ENCODE results near the gene CHMP1A. TPM values are rescaled to one million over a fixed set of nuclear protein-coding genes. Genes with fewer than 3 reads are reported as not detected.

Gene CHMP1A
- total RNA-seq, 1 donor from 2014 or later: 153 TPM

DNA sequence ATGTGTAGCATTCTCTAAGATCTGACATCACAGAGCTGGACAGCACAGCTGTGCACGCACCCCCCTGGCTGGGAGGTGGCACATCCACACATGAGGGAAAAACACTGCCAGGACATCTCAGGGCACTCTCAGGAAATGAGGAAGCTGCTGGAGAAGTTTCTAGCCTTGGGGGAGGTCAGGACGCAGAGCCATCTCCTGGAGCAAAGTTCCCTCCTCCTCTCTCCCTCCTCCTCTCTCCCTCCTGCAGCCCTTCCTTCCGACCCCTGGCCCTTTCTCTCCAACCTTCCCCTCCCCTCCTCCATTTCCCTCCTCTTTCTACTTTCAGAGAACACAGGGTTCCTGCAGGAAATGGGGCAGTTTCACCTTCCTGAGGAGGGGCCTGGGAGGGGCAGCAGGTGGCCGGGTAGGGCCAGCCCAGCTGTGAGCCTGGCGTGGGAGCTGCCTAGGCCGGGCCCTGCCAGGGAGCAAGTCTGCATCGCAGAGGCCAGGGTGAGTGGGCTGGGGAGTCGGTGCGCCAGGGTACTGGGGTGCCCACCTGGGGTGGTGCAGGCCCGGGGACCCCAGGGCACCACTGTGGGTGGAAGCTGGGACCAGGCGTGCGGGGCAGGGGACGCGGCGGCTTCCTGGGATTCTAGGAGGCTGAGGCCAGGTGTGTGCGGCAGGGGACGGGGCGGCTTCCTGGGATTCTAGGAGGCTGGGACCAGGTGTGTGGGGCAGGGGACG is 44.1 kb downstream of the CHMP1A start, which contains the start of gene DPEP1:
DPEP1 (plus strand) TSS at position 412 of the 723 bp plus-strand sequence. CDS start 16,769 bp downstream, outside the sequence.
- Histone ChIP-seq H3K4me3 (no peak within 1 kb of the TSS), H3K9me3 (no peaks in the 10 kb centered on the region), H3K36me3 (no peaks in the 10 kb centered on the region), H3K27ac (no peak within 1 kb of the TSS), H3K27me3 (no peaks in the 10 kb centered on the region), H3K4me1 (no peaks in the 10 kb centered on the region)
- TF ChIP-seq, protein P1, sequence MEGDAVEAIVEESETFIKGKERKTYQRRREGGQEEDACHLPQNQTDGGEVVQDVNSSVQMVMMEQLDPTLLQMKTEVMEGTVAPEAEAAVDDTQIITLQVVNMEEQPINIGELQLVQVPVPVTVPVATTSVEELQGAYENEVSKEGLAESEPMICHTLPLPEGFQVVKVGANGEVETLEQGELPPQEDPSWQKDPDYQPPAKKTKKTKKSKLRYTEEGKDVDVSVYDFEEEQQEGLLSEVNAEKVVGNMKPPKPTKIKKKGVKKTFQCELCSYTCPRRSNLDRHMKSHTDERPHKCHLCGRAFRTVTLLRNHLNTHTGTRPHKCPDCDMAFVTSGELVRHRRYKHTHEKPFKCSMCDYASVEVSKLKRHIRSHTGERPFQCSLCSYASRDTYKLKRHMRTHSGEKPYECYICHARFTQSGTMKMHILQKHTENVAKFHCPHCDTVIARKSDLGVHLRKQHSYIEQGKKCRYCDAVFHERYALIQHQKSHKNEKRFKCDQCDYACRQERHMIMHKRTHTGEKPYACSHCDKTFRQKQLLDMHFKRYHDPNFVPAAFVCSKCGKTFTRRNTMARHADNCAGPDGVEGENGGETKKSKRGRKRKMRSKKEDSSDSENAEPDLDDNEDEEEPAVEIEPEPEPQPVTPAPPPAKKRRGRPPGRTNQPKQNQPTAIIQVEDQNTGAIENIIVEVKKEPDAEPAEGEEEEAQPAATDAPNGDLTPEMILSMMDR (IDR thresholded peaks at IDR 0.05): no peak
- intact Hi-C loops (cut with DNase I): no loop called here
- no peak for DNase-seq (ENCODE audit: low spot score in 2 of 2)

DNA sequence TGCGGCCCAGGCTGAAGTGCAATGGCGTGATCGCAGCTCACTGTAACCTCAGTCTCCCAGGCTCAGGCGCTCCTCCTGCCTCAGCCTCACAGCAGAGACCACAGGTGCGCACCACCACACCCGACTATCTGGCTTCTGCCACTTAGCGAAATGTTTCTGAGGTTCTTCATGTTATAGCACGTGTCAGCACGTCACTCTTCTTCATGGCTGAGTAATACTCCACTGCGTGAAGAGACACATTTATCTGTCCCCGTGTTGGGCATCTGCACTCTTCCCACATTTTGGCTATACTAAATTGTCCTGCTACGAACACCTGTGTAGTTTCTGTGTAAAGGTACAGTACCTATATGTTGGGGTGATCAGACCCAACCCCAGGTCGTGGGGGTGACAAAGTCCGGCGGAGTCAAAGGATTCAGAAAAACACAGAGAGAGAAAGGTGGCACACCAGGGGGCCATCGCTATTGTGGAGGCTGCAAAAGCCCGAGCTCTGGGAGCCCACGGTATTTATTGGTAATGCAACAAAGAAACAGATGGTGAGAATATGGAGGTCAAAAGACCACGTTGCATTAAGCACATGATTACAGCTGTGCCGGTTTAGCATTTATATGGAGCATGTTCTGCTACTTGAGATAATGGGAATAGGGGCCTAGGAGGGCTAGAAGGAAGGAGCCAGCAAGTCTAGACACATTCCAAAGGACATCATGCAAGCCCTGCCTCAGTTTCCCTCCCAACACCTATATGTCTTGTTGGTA is 44.9 kb downstream of the CHMP1A start:
- no peak overlapping the region for H3K4me3 ChIP-seq
- intact Hi-C loops (cut with DNase I): no loop called here
- TF ChIP-seq, protein P1 (IDR thresholded peaks at IDR 0.05): no peak
- H3K4me1 ChIP-seq: no peaks in the 10 kb centered on the region
- no peaks in the 10 kb centered on the region for H3K36me3 ChIP-seq
- no peak for DNase-seq (ENCODE audit: low spot score in 2 of 2)
- no peaks in the 10 kb centered on the region for H3K27me3 ChIP-seq
- no peaks in the 10 kb centered on the region for H3K9me3 ChIP-seq
- H3K27ac ChIP-seq: no peak overlapping the region

DNA sequence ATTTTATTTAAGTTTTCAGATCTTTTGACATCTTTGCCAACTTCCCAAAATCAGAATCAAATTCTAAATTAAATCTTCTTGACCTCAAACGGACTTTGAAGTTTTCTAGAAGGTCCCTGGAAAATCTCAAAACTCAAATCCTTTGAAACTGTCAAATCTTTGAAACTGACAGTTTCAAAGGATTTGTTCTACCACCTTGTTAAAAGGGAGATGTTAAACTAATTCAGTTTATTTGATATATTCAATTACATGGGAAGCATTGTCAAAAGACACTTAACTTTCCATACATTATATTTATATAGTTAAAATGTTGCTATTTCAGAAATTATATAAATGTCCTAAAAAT is 47.4 kb downstream of the CHMP1A start:
- no peaks in the 10 kb centered on the region for H3K9me3 ChIP-seq
- TF ChIP-seq, protein P1 (IDR thresholded peaks at IDR 0.05): no peak
- H3K4me1 ChIP-seq: no peaks in the 10 kb centered on the region
- no peaks in the 10 kb centered on the region for H3K27me3 ChIP-seq
- no peaks in the 10 kb centered on the region for H3K36me3 ChIP-seq
- intact Hi-C loops (cut with DNase I): no loop called here
- no peak overlapping the region for H3K4me3 ChIP-seq
- no peak overlapping the region for H3K27ac ChIP-seq
- DNase-seq (ENCODE audit: low spot score in 2 of 2): no peak

DNA sequence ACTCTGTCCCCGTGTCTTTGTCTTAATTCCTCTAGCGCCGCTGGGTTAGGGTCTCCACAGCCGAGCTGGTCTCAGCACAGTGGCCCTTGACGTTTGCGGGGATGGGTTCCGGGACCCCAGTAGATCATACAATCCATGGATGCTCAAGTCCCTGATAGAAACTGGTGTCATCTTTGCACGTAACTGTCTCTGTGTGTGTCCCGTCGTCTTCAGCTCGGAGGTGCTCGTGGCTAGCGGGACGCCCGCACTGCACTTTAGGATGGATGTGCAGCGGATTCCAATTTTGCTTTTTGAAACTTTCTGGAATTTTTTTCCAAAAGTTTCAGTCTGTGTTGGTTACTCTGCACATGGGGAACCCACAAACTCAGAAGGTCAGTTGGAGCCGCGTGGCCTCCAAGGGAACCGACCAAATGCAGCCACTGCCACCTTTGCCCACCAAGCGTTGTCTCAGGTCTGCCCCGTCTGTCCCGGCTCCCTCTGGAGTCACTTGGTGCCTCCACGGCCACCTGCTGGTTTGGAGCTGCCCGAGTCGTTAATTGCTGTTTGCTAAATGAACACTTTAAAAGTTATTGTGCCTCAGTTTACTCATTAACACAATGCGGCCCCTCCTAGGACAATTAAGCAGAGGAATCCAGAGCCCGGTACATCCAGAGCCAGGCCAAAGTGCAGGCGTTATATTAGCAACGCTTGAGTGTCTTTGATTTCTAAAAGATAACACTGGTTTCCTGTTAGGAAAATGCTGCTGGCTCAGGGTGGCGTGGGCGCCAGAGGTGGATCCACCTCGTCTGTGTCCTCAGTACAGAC is 49.4 kb downstream of the CHMP1A start:
- TF ChIP-seq, protein P1 (IDR thresholded peaks at IDR 0.05): no peak
- no peak overlapping the region for H3K4me3 ChIP-seq
- no peak overlapping the region for H3K27ac ChIP-seq
- intact Hi-C loops (cut with DNase I): no loop called here
- H3K36me3 ChIP-seq: no peaks in the 10 kb centered on the region
- H3K9me3 ChIP-seq: no peaks in the 10 kb centered on the region
- DNase-seq (ENCODE audit: low spot score in 2 of 2): no peak
- no peaks in the 10 kb centered on the region for H3K27me3 ChIP-seq
- no peaks in the 10 kb centered on the region for H3K4me1 ChIP-seq

DNA sequence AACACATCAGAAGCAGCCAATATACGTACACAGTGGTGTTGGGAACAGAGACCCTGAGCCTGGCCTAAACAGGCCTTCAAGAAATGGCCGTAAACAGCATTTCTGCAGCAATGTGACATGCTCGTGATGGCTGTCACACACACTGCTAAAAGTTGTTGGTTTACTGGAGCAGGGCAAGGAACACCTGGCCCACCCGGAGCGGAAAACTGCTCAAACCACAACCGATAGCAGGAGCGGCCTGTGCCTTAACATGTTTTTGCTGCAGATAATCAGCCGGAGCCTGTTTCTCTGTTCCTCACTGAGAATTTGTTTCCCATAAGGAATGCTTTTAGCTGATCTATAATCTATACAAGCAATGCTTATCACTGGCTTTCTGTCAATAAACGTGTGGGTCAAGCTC is 50.1 kb downstream of the CHMP1A start:
- no peaks in the 10 kb centered on the region for H3K27me3 ChIP-seq
- intact Hi-C loops (cut with DNase I): no loop called here

More for the DNA sequence above, 50.1 kb downstream of the CHMP1A start:
- Histone ChIP-seq H3K4me1 (no peaks in the 10 kb centered on the region), H3K4me3 (no peak overlapping the region), H3K27ac (no peak overlapping the region), H3K9me3 (no peaks in the 10 kb centered on the region), H3K36me3 (no peaks in the 10 kb centered on the region)
- TF ChIP-seq, protein P1 (IDR thresholded peaks at IDR 0.05): no peak
- DNase-seq (ENCODE audit: low spot score in 2 of 2): no peak

All from ascending aorta (tissue), 2 donors.